HG03064 (cell line): ENCODE measurements around the gene CALB2.
"Not testable (repeated sequence)": the region's sequence is repeated elsewhere in the genome, so short reads cannot be mapped to it uniquely, and the experiment has no call there.

ENCODE experiments used
- ATAC-seq: cut with Tn5 transposase; IDR thresholded peaks from one replicate; pipeline ENCODE4 v1.9.1; 2021; ENCODE audit warnings: low read depth; ENCODE audit not compliant: unreplicated experiment

CALB2 gene

DNA sequence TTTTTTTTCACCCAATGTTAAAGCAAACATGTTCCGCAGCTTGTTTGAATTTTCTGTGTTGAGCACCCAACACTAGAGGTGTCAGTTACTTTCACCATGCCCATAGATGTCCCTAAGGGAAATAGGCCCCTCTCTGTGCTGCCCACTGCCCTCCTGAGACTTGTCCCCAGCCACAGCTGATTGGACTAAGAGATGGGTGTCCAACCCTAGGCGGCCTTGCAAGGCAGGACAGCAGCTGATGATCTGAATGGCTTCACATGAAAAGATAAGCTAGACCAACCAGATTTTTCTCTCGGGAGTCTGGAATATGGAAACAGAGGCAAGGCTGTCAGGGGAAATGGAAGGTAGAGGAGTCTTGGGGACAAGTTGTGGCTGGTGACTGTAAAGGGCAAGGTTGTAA, 6.1 kb upstream of the CALB2 start:
- no peak for ATAC-seq

DNA sequence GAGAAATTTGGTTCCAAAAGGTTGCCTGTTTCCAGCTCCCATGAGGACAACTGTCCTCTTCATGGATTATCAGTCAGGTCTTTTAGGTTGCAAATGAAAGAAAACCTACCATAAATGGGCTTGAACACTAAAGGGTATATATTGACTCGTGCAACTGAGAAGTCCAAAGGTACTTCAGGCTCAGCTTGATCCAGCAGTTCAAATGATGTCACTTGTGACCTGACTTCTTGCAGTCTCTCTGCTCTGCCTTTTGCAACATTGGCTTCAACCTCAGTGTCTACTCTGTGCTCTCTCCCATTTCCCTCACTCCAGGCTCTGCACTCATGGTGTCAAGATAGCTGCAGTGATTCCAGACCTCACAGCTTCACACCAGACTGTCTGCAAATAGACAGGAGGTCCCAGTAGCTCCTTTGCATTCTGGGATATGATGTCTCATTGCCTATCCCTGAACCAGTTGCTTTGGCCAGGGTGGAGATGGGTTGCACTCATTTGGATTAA, 5.5 kb upstream of the CALB2 start:
- ATAC-seq: no peak

DNA sequence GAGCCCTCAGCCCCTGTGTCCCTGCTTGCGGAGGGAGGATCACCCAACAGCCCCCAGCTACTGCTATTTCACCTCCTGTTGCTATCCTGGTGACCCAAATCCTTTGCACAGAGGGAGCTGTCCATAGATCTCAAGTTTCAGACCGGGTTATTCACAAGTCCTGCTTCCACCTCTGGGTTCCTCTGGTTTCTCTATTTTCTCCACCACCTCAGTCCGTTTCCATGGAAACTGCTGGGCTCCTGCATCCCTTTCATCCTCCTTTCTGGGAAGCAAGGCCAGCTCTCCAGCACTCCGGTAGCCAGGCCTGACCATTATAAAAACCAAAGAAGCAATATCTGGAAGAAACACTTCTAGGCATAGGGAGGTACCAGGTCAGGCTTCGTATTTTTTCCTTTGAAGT, 4.8 kb upstream of the CALB2 start:
- no peak for ATAC-seq

DNA sequence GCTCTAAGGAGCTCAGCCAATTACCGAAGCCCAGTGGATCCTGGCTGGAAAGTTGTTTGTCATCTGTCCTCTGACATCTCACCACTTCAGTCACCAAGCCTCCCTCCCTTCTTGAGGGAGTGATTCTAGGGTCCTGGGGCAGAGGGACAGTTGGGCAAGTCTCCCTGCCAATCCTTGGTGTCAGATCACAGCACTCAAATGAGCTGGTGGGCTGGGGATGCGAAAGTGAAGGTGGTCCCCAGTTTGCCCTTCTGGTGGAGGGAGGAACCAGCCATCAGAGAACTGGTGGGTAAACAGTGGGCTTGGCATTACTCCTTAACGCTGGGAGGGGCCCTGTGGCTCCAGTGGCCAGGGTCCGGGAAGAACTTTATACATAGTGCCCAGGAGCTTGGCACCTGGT, 4.4 kb upstream of the CALB2 start:
- no peak for ATAC-seq

DNA sequence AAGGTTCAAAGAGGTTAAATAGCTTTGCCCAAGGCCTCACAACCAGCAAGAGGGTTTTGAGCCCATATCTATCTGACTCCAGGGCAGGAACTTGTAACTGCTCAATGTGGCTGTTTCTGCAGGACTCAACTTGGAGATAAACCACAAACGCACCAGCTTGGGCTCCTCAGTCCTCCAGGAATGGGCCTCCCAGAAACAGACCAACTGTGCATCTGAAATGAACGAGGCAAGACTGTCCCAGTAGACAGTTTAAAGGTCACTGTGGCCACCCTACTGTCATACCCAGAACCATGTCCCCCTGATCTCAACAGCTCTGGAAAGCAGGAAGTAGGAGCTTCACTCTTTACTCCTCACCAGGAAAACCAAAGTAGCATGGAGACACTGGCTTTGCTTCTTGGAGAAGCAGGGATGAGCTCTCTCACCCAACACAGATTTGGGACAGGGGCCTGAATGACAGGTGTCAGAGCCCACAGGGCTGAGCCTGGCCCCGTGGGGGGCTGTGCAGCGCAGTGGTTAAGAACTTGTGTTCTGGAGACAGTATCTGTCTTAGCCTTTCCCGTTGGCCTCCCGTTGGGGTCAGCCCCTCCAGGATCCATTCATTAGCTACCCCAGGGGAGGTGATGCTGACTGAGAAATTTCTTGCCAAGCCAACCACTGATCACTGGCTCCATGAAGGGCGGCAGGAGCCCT, 2.3 kb upstream of the CALB2 start:
- no peak for ATAC-seq

DNA sequence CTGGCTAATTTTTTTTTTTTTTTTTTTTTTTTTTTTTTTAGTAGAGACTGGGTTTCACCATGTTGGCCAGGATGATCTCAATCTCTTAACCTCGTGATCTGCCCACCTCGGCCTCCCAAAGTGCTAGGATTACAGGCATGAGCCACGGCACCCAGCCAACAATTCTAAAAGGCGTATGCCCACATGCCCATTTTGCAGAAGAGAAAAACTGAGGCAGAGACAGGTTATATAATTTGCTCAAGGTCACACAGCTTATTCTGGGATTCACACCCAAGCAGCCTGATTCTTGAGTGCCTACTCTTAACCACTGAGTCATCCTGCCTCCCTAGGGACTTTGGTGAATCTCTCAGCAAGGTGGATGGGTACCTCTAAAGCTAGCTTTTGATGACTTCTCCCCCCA, 1.6 kb upstream of the CALB2 start:
- ATAC-seq: not testable (repeated sequence)

DNA sequence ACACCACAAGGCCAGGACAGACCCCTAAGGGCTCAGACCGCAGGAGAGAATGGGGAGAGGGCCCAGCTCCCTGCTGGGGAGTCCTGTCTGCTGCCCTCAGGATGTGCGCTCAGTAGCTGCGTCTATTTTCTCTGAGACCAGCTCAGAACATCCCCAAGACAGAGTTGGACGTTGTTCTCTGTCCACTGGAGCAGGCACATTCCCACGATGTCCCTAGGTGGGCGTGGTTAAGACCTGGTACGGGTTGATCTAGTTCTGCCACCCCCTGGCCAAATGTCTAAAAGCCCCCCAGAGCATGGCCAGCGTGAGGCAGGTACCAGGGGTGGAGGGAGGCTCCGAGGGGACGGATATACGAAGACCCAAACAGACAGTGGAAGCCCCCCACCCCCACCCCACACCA, 842 bp upstream of the CALB2 start:
- no peak for ATAC-seq

DNA sequence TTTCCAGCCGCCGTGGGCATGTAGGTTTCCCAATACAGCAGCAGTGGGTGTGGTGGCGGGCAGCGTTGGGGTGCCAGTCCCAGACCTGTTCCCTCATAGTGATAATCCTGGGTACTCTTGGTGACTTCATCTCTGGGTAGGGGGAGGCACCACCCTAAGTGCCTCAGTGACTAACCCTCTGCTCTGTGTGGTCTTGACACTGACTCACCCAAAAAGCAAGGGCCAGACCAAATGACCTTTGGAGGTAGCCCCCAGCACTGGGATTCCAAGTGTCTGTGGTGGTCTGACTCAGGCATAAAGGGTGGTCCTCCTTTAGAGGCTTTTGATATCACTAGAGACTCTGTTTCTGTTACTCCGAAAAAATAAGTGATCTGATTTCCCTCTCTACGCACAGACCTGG, 908 bp downstream of the CALB2 start:
- ATAC-seq: no peak

DNA sequence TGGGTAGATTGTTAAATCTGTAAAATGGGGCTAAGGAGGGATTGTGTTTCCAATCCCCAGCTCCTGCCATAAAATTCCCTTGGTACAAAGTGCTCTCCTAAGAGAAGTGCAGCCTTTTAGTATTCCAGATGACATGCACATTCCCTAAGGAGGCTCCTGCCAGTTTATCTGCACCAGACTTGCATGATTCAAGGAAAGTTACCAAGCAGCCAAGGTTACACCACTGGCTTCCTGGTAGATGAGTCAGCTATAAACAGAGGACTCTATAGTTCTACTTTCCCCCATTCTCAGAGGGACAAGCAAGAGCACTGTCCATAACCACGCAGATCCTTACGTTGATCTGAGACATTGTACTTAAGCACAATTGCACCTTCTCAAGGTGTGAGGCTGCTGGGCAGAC, 1.9 kb downstream of the CALB2 start:
- ATAC-seq: no peak

DNA sequence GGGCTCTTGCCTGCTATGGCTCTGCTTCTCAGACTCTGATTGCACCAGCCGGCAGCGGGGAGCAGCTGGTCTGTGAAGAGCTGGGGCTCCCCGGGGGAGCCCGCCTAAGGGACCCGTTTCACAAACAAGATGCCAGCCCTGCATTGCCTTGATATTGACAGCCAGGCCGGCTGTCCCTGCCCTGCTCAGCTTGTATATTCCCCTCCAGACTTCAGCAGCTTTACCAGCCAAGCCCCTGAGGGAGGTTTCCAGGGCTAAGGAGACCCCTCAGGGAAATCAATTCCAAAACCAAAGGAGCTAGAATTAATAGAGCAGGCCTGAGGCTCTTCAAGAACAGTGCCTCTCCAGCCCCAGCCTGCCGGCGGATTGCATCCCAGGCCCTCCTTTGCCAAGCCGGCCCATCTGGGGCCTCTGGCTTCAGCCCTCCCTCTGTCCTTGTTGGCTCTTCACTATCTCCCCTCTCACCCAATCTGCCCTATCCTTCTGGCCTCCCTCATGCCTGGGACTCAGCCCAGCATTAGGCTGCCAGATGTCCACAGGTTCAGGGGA, 5.7 kb downstream of the CALB2 start:
- ATAC-seq: no peak

DNA sequence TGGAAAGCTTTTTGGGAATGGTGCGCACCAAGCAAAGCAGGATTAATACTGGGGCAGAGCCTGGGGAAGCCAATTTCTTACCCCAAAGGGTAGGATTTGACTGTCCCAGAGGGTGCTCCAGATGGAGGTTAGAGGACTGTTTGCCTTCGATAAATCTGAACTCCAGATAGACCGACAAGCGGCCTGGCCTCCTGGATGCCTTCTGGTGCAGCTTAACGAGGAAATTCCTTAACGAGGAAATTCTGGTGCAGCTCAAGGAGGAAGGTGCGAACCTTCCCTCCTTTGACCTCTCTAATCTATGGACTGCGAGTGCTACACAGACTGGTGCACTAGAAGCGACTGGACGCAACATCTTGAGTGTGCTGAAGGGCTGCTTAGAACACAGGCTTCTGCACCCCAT, 6.5 kb downstream of the CALB2 start:
- no peak for ATAC-seq

DNA sequence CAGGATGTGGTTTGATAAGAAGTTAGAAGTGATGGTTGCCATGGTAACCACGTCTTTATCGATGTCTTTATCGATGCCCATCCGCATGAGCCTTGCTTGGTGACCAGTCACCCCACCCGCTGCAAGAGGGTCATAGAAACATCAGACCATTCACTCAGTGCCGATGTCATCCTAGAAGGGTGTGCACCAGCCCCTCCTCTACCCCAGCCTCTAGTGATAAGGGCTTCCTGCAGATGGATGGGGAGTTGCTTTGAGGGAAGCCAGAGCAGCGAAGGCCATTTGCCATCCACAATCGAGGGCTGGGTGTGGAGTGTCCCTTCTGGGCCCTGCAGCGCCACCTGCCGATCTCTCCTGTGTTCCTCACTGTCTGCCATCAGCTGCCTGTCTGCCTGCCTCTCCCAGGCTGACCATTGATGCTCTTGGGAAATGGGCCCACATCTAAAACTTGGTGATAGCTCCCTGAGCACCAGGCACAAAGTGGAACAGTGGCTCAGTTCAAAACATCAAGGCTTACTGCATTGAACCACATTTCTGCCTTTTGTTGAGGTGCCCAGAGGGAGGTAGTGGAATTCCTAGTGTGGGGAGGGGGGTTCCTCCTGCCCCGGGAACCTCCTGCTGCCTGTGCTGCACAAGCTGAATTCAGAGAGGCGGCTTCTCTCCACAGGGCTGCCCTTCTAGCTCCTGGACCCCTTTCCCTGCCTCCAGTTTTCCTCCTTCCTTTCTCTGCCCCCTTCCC, 8.9 kb downstream of the CALB2 start:
- no peak for ATAC-seq

DNA sequence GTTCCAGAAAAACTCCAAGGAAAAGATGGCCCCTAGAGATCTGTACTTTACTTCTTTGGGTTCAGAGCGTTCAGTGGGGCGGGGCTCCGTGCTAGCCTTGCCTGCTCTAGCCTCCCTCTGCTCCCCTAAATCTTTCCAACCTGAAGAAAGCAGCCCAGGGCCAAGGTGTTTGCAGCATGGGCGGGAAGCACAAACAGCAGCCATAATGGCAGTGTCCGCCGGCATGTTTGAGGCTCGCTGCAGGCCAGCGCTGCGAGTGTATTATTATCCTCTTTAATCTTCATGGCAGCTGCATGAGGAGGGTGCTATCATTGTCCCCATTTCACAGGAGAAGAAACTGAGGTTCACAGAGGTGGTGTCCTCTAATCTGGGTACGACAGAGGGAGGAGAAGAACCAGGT, 10.4 kb downstream of the CALB2 start:
- no peak for ATAC-seq

DNA sequence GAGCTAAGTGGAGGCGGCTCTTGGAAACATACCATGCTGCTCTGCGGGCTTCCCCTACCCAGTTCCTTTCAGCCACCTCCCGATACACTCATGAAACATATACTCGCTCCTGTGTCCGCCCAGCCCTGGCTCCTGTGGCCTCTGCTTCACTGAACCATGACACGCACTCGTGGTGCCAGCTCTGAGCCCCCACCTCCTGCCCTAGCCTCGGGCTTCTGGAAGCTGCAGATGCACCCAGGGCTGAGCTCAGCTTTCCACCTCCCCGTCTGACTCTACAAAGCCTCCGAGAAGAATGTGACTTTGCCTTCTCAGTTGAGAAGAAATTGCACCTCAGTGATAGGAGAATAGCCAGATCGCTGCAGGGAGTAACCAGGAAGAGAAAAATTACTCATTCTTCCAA, 11.0 kb downstream of the CALB2 start:
- no peak for ATAC-seq

DNA sequence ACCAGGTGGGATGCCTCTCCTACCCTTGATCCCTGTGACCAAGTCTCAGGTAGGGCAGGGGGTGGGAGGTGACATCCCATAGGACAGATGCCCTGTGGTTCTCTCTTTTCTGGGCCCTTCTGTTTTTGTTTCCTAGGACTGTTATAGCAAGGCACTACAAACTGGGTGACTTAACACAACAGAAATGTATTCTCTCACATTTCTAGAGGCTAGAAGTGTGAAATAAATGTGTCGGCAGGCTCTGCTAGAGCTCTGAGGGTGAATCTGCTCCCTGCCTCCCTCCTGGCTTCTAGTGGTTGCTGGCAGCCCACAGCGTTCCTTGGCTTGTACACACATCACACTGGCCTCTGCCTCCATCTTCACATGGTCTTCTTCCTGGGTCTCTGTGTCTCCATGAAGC, 12.7 kb downstream of the CALB2 start:
- no peak for ATAC-seq

DNA sequence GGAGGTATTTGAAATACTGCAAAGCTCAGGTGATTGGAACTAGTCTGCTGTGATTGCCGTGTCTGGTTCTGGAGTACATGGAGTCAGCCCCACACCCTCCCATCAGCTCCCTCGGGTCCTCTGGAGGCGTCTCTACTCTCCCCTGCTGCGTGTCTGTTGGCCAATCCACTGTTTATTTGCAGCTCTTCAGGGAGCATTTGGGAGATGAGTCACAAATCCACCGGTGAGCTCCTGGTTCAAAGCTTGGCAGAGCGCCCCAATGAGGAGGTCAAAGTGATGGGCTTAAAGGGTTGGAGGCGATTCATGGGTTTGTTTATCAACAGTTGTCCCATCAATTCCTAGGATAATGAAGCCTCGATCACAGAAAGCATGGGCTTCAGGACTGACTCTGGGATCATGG, 14.6 kb downstream of the CALB2 start:
- ATAC-seq: no peak

DNA sequence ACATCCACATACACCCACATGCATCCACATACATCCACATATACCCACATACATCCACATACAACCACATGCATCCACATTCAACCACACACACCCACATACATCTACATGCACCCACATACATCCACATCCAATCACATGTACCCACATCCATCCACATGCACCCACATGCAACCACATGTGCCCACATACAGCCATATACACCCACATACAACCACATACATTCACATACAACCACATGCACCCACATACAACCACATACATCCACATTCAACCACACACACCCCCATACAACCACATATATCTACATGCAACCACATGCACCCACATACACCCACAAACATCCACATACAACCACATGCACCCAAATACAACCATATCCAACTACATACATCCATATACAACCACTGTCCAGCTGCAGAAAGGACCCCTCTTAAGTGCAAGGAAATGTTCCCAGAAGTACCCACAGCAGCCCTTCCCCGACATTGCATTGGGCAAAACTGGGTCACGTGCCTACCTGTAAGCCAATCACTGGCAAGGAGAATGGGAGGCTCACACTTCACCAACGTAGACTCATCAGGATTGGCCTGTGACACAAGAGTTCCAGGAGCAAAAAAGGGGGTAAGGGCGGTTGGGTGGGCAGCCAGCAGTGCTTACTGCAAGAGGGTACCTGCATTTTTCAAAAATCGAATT, 18.1 kb downstream of the CALB2 start:
- no peak for ATAC-seq

DNA sequence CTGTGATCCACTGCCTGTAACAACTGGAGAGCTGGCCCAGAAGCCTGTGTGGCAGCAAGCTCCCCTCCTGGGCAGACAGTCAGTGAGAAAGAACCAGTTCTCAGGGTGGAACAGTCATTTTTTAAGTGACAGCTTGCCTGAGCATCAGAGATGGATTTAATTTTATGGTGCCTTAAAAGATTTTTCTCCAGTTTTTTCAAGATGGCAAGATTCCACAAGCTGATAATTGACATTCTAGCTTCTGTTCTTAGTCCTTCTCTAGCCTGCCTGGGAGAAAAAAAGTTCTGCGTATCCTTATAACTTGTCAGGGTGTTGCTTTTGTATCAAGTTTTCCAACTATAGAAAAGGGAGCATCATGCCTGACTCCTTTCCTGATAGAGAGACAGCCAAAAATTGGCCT, 21.2 kb downstream of the CALB2 start:
- no peak for ATAC-seq

DNA sequence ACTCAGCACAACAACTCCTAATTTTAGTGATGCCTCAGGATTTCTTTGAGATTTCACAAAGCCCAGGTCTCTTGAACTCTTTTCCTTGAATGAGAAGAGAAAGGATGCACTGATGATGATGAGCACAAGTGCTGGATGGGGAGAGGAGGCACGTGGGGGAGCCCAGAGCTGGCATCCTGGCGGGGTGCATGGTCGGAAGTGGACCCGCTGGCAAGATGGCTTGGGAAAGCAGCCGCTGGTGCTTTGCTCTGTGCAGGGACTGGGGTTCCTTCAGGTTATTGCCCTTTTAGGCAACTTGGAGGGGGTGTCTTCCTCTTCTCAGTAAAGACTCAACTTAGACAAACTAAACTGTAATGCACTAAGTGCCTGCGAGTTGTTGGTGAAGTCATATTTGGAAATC, 22.3 kb downstream of the CALB2 start:
- no peak for ATAC-seq

DNA sequence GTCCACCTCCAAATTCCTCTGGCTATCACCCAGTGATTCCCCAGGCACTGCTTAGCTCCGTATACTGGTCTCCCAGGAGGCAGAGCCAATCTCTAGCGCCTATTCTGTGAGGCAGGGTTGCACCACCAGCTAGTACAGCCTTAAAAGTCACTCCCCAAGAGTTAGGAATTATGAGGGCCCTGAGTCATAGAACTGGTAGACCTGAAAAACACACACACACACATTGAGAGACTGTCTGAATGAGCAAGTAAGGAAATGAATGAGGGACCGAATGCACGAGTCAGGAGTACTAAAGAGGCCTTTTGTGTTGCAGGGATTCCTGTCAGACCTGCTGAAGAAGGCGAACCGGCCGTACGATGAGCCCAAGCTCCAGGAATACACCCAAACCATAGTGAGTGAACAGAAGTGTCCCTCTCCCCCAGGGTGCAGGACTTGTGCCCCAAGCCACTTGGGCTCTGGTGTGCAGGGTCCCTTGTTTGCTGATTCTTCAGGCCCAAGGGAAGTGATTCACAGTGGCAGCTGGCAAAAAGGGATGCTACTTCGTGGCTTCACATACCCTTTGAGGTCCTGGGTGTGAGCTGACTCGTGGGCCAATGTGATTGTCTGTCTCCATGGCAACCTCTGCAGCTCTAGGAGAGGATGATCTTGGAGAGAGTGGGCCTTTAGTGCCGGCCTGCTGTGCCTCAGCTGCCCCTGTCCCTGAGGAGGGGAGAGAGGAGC, 24.7 kb downstream of the CALB2 start:
- no peak for ATAC-seq
